Left ventricle myocardium inferior (tissue), 1 donor: ENCODE measurements around the gene RBBP5. TPM values are rescaled to one million over a fixed set of nuclear protein-coding genes. Genes with fewer than 3 reads are reported as not detected.

ENCODE experiments used
- DNase-seq: peaks from one replicate; pipeline ENCODE4 v3.0.0-alpha.2; 2020
- H3K27ac ChIP-seq: fragments of 200-600 bp; replicated peaks from 2 replicates; pipeline ENCODE4 v1.8.0; 2021
- H3K27me3 ChIP-seq: fragments of 200-600 bp; 2 replicates; pipeline ENCODE4 v1.8.0; 2021; ENCODE audit warnings: low read depth
- H3K36me3 ChIP-seq: fragments of 200-600 bp; 2 replicates; pipeline ENCODE4 v1.8.0; 2021
- H3K4me1 ChIP-seq: fragments of 200-600 bp; 2 replicates; pipeline ENCODE4 v1.8.0; 2021
- H3K4me3 ChIP-seq: fragments of 200-600 bp; 2 replicates; pipeline ENCODE4 v1.8.0; 2021; ENCODE audit warnings: mild to moderate bottlenecking, moderate library complexity
- H3K9me3 ChIP-seq: fragments of 200-600 bp; replicated peaks from 2 replicates; pipeline ENCODE4 v1.8.0; 2021
- CTCF ChIP-seq: fragments of 200-600 bp; IDR thresholded peaks from 2 replicates; pipeline ENCODE4 v1.8.0; 2021; ENCODE audit warnings: antibody characterized with exemption, mild to moderate bottlenecking, borderline replicate concordance
- intact Hi-C: fragments of 100-400 bp; cut with micrococcal nuclease; formaldehyde crosslinking; loops from one replicate; pipeline ENCODE4 v1.11.0; 2022
- total RNA-seq: library from RNA; stranded (reverse); fragmentation: NEBNext Ultra II Directional; extraction: Animal tissue kit (Norgen Biotek cat#: 25700); gene quantifications from one replicate; pipeline ENCODE4 v1.2.1, GENCODE V29; 2021
- donor health status: DM: no; HTN: yes; CAD: no; lungs with severe emphysema.

Gene RBBP5
- total RNA-seq, 1 donor from 2014 or later, result 10.3 TPM

GRCh38 chr1:205095422-205095821 lies 26.4 kb downstream of the RBBP5 start:
- H3K9me3 ChIP-seq, result no peaks in the 10 kb centered on the region
- intact Hi-C loops, result no loop called here
- no peaks in the 10 kb centered on the region for H3K27me3 ChIP-seq
- H3K36me3 ChIP-seq, result peaks cover 97% of the 10 kb centered on the region
- no peak for DNase-seq
- H3K4me3 ChIP-seq, result no peak overlapping the region
- no peak overlapping the region for H3K27ac ChIP-seq
- no peak for TF ChIP-seq CTCF
- H3K4me1 ChIP-seq, result no peaks in the 10 kb centered on the region

- TF ChIP-seq CTCF, result no peak
- H3K27ac ChIP-seq, result no peak overlapping the region
- intact Hi-C loops, result no loop called here
- no peaks in the 10 kb centered on the region for H3K27me3 ChIP-seq
- no peak overlapping the region for H3K4me3 ChIP-seq
- no peaks in the 10 kb centered on the region for H3K4me1 ChIP-seq
- DNase-seq, result no peak
- peaks cover 95% of the 10 kb centered on the region for H3K36me3 ChIP-seq
- no peaks in the 10 kb centered on the region for H3K9me3 ChIP-seq
These were observed 30.6 kb downstream of the RBBP5 start for GRCh38 chr1:205091043-205091740.

- intact Hi-C loops, result no loop called here
- H3K36me3 ChIP-seq, result peaks cover 96% of the 10 kb centered on the region
- H3K27ac ChIP-seq, result no peak overlapping the region
- H3K9me3 ChIP-seq, result no peaks in the 10 kb centered on the region
- no peak for DNase-seq
- TF ChIP-seq CTCF, result no peak
- no peaks in the 10 kb centered on the region for H3K27me3 ChIP-seq
- H3K4me3 ChIP-seq, result no peak overlapping the region
- no peaks in the 10 kb centered on the region for H3K4me1 ChIP-seq
These were observed 33.4 kb downstream of the RBBP5 start for GRCh38 chr1:205088341-205088740.

- Histone ChIP-seq H3K9me3 (no peaks in the 10 kb centered on the region), H3K36me3 (peaks cover 63% of the 10 kb centered on the region), H3K4me3 (no peak within 1 kb of the TSS), H3K4me1 (no peaks in the 10 kb centered on the region), H3K27me3 (no peaks in the 10 kb centered on the region), H3K27ac (no peak within 1 kb of the TSS)
- no peak for TF ChIP-seq CTCF
- intact Hi-C loops, result no loop called here
- DNase-seq, result no peak
These were observed 37.4 kb downstream of the RBBP5 start, which contains the start of gene TMEM81 for GRCh38 chr1:205084360-205084759. Gene TMEM81, minus strand, starts transcription at chr1:205084460. Its CDS starts 140 bp downstream, at chr1:205084320.

GRCh38 chr1:205082431-205082830 lies 39.3 kb downstream of the RBBP5 start:
- intact Hi-C loops, result no loop called here
- Histone ChIP-seq H3K36me3 (peaks cover 44% of the 10 kb centered on the region), H3K4me1 (peaks cover 3% of the 10 kb centered on the region), H3K9me3 (no peaks in the 10 kb centered on the region), H3K27ac (no peak overlapping the region), H3K4me3 (no peak overlapping the region), H3K27me3 (no peaks in the 10 kb centered on the region)
- no peak for TF ChIP-seq CTCF
- DNase-seq, result no peak
